ENCODE measurements around the gene FBXL19. TPM values are rescaled to one million over a fixed set of nuclear protein-coding genes. Genes with fewer than 3 reads are reported as not detected.
A peak's percentile ranks its signal among the peaks of the same experiment; 100 is the strongest.

The FBXL19 gene
- total and polyA plus RNA-seq, 2 of the 13 experiments (the other 11 are each of a cell fraction or from before 2014, with no cell fraction given) = 6.0 to 13.7 TPM

GRCh38 chr16:30941600-30942425, 18.4 kb downstream of the FBXL19 start (continued):
- TF ChIP-seq ZNF691 (CRISPR knock-in tag; IDR thresholded peaks at IDR 0.05; ENCODE audit: borderline replicate concordance, low read depth) = peak; percentile 58; the same call in 1 of the 2 replicates
- TF ChIP-seq YEATS2 (CRISPR knock-in tag; IDR thresholded peaks at IDR 0.05; ENCODE audit: borderline replicate concordance) = peak; percentile 43; the same call in 1 of the 2 replicates
- no peak for TF ChIP-seq EED (CRISPR knock-in tag; IDR thresholded peaks at IDR 0.05)
- peak; percentile 72; the same call in 1 of the 2 replicates for TF ChIP-seq ZNF34 (CRISPR knock-in tag; IDR thresholded peaks at IDR 0.05; ENCODE audit: borderline replicate concordance)
- TF ChIP-seq ZNF75D (CRISPR knock-in tag; IDR thresholded peaks at IDR 0.05; ENCODE audit: borderline replicate concordance) = no peak
- no peak for TF ChIP-seq ZNF207 (IDR thresholded peaks at IDR 0.05; ENCODE audit: borderline replicate concordance)
- TF ChIP-seq TOE1 (CRISPR knock-in tag; IDR thresholded peaks at IDR 0.05) = no peak
- peak; percentile 51 for TF ChIP-seq RBFOX2 (IDR thresholded peaks at IDR 0.05; ENCODE audit: low read depth, low read length)
- TF ChIP-seq ZNF605 (CRISPR knock-in tag; IDR thresholded peaks at IDR 0.05) = peak; percentile 59; the same call in 1 of the 2 replicates
- TF ChIP-seq ATF5 (CRISPR knock-in tag; IDR thresholded peaks at IDR 0.05; ENCODE audit: low read depth) = no peak
- TF ChIP-seq BCL6 (CRISPR knock-in tag; IDR thresholded peaks at IDR 0.05) = no peak
- no peak for TF ChIP-seq ZNF557 (CRISPR knock-in tag; IDR thresholded peaks at IDR 0.05)
- no peak for TF ChIP-seq MAFF (IDR thresholded peaks at IDR 0.05; ENCODE audit: low read depth, low read length)
- TF ChIP-seq MLX (CRISPR knock-in tag; IDR thresholded peaks at IDR 0.05) = no peak
- TF ChIP-seq ARNT2 (CRISPR knock-in tag; IDR thresholded peaks at IDR 0.05; ENCODE audit: low read depth) = no peak
- TF ChIP-seq GFI1 (CRISPR knock-in tag; IDR thresholded peaks at IDR 0.05; ENCODE audit: borderline replicate concordance) = no peak
- no peak for TF ChIP-seq SYNCRIP (IDR thresholded peaks at IDR 0.05; ENCODE audit: insufficient read depth, low read depth, low read length)
- 0 out of 2 replicates have a peak, but pooled peaks have one; percentile 27 for TF ChIP-seq ZBTB33 (CRISPR knock-in tag; IDR thresholded peaks at IDR 0.05)

Measured in HepG2 (cell line).